GM23338 (cell line): ENCODE data around the gene DMRTB1. TPM values are rescaled to one million over a fixed set of nuclear protein-coding genes. Genes with fewer than 3 reads are reported as not detected.

Experiments
- ATAC-seq: fragments of 200-7000 bp; cut with Tn5 transposase; 3 replicates; pipeline ENCODE4 v1.9.1; 2020
- DNase-seq: peaks from one replicate; pipeline ENCODE4 v3.0.0-alpha.2; 2015; ENCODE audit warnings: low spot score
- H2AFZ ChIP-seq: fragments of 200-600 bp; sonication (generic); 2 replicates; pipeline ENCODE4 v1.8.0; 2016; ENCODE audit warnings: antibody characterized with exemption, mild to moderate bottlenecking, moderate library complexity
- H3F3A ChIP-seq: fragments of 200-600 bp; sonication (generic); replicated peaks from 2 replicates; pipeline ENCODE4 v1.8.0; 2017; ENCODE audit warnings: antibody characterized with exemption, mixed run types, low read depth
- H3K27ac ChIP-seq: fragments of 200-600 bp; sonication (generic); 2 replicates; pipeline ENCODE4 v1.6.1; 2016; ENCODE audit warnings: low read depth
- H3K27me3 ChIP-seq: fragments of 200-600 bp; sonication (generic); 2 replicates; pipeline ENCODE4 v1.8.0; 2016; ENCODE audit warnings: mild to moderate bottlenecking, mixed run types, moderate library complexity; ENCODE audit not compliant: insufficient read depth
- H3K36me3 ChIP-seq: fragments of 200-600 bp; sonication (generic); 2 replicates; pipeline ENCODE4 v1.8.0; 2016; ENCODE audit warnings: mild to moderate bottlenecking; ENCODE audit not compliant: insufficient read depth
- H3K4me1 ChIP-seq: fragments of 200-600 bp; sonication (generic); 2 replicates; pipeline ENCODE4 v1.8.0; 2016; ENCODE audit warnings: mild to moderate bottlenecking, moderate library complexity; ENCODE audit not compliant: insufficient read depth
- H3K4me2 ChIP-seq: fragments of 200-600 bp; sonication (generic); 2 replicates; pipeline ENCODE4 v1.7.1; 2017; ENCODE audit warnings: mixed run types
- H3K4me3 ChIP-seq: fragments of 200-600 bp; sonication (generic); 2 replicates; pipeline ENCODE4 v1.6.1; 2016; ENCODE audit warnings: mixed run types
- H3K79me2 ChIP-seq: fragments of 200-600 bp; sonication (generic); replicated peaks from 2 replicates; pipeline ENCODE4 v1.8.0; 2017; ENCODE audit warnings: mild to moderate bottlenecking; ENCODE audit not compliant: insufficient read depth
- H3K9me2 ChIP-seq: fragments of 200-600 bp; sonication (generic); 2 replicates; pipeline ENCODE4 v1.8.0; 2017; ENCODE audit not compliant: insufficient read depth
- H4K20me1 ChIP-seq: fragments of 200-600 bp; sonication (generic); replicated peaks from 2 replicates; pipeline ENCODE4 v1.8.0; 2017; ENCODE audit warnings: mild to moderate bottlenecking; ENCODE audit not compliant: insufficient read depth
- H3K27ac Mint-ChIP-seq: 2 replicates; pipeline ENCODE4 v1.8.0; 2020; ENCODE audit warnings: inconsistent platforms, mild to moderate bottlenecking, moderate library complexity, mixed read lengths
- H3K27me3 Mint-ChIP-seq: 3 replicates; pipeline ENCODE4 v1.8.0; 2022; ENCODE audit warnings: low read depth, mild to moderate bottlenecking, moderate library complexity, mixed read lengths, inconsistent platforms; ENCODE audit not compliant: insufficient read depth, poor library complexity
- H3K36me3 Mint-ChIP-seq: 3 replicates; pipeline ENCODE4 v1.8.0; 2021; ENCODE audit warnings: low read depth, mild to moderate bottlenecking, inconsistent platforms, moderate library complexity, mixed read lengths
- H3K4me1 Mint-ChIP-seq: 3 replicates; pipeline ENCODE4 v1.8.0; 2020; ENCODE audit warnings: mild to moderate bottlenecking, inconsistent platforms, mixed read lengths
- H3K4me3 Mint-ChIP-seq: 3 replicates; pipeline ENCODE4 v1.8.0; 2021; ENCODE audit warnings: moderate library complexity, mild to moderate bottlenecking, inconsistent platforms, mixed read lengths
- H3K9me3 Mint-ChIP-seq: 3 replicates; pipeline ENCODE4 v1.8.0; 2020; ENCODE audit warnings: moderate library complexity, mild to moderate bottlenecking, inconsistent platforms, mixed read lengths
- CREB1 ChIP-seq: fragments of 250-450 bp; sonication (Bioruptor Pico); IDR thresholded peaks from 2 replicates; pipeline ENCODE4 v1.5.0; 2020; ENCODE audit warnings: low read depth, mild to moderate bottlenecking, moderate library complexity
- CTCF ChIP-seq, 2 experiments: fragments of 200-600 bp in 1 of 2; sonication (generic) in 1 of 2; conservative IDR thresholded peaks; 2 replicates each; pipeline versions ENCODE4 v1.5.1 to v1.6.1; 2016 to 2017; ENCODE audit warnings: antibody characterized with exemption in 2 of 2, low read depth in 2 of 2, mild to moderate bottlenecking in 2 of 2, moderate library complexity in 1 of 2
- EZH2 ChIP-seq: fragments of 200-600 bp; sonication (generic); IDR thresholded peaks from one replicate; pipeline ENCODE4 v1.8.0; 2017; ENCODE audit warnings: antibody characterized with exemption, mild to moderate bottlenecking, low read depth; ENCODE audit not compliant: unreplicated experiment
- EZH2phosphoT487 ChIP-seq: fragments of 200-600 bp; sonication (generic); IDR thresholded peaks from one replicate; pipeline ENCODE4 v1.8.1; 2018; ENCODE audit warnings: antibody characterized with exemption; ENCODE audit not compliant: unreplicated experiment
- JUNB ChIP-seq: IDR thresholded peaks from one replicate; pipeline ENCODE4 v1.6.1; 2016; ENCODE audit warnings: antibody characterized with exemption; ENCODE audit not compliant: unreplicated experiment
- NANOG ChIP-seq: IDR thresholded peaks from 2 replicates; pipeline ENCODE4 v1.6.1; 2016; ENCODE audit warnings: antibody characterized with exemption, borderline replicate concordance
- ZNF331 ChIP-seq: fragments of 250-450 bp; sonication (Bioruptor Pico); IDR thresholded peaks from 2 replicates; pipeline ENCODE4 v1.5.0; 2020; ENCODE audit warnings: low read depth, mild to moderate bottlenecking, moderate library complexity
- ZNF462 ChIP-seq: fragments of 250-450 bp; sonication (Bioruptor Pico); IDR thresholded peaks from 2 replicates; pipeline ENCODE4 v1.5.0; 2020; ENCODE audit warnings: mild to moderate bottlenecking, moderate library complexity
- polyA plus RNA-seq: library from polyadenylated mRNA; unstranded; fragments of >200 nt; fragmentation: Nextera tagmentation; extraction: Ambion mirVana; gene quantifications from 2 replicates; pipeline ENCODE4 v1.2.1, GENCODE V29; 2016
- total RNA-seq: library from RNA; depleted of rRNA; stranded (reverse); fragments of >200 nt; shearing (Covaris generic); gene quantifications from 2 replicates; pipeline ENCODE4 v1.2.3, GENCODE V29; 2014

The DMRTB1 gene
- total and polyA plus RNA-seq, 2 experiments from 2014 or later, result 0.27 to 1.2 TPM

GRCh38 chr1:53465023-53465957 is 6.1 kb downstream of the DMRTB1 start:
- Histone ChIP-seq H3K4me1 (no peaks in the 10 kb centered on the region), H3F3A (no peaks in the 10 kb centered on the region; the same call in 1 of the 2 replicates), H3K9me2 (no peaks in the 10 kb centered on the region), H3K36me3 (no peaks in the 10 kb centered on the region), H4K20me1 (no peaks in the 10 kb centered on the region), H3K27me3 (no peaks in the 10 kb centered on the region), H3K4me2 (no peak overlapping the region), H3K4me3 (no peak overlapping the region), H3K79me2 (no peaks in the 10 kb centered on the region), H2AFZ (no peak overlapping the region), H3K27ac (no peak overlapping the region)
- Mint-ChIP-seq H3K36me3 (no peaks in the 10 kb centered on the region), H3K27me3 (peaks cover 13% of the 10 kb centered on the region), H3K9me3 (no peaks in the 10 kb centered on the region), H3K4me3 (no peak overlapping the region), H3K4me1 (peaks cover 10% of the 10 kb centered on the region), H3K27ac (no peak overlapping the region)
- TF ChIP-seq ZNF462 (no peak), ZNF331 (CRISPR knock-in tag) (no peak), CREB1 (no peak), JUNB (no peak), EZH2 (no peak), EZH2phosphoT487 (no peak), CTCF (conservative IDR thresholded peaks at IDR 0.05; ENCODE audit: low read depth in 2 of 2) (no peak), NANOG (no peak)
- ATAC-seq, result no peak; the same call in 2 of the 3 replicates
- no peak for DNase-seq
